ENCODE measurements around the gene INPP5K. TPM values are rescaled to one million over a fixed set of nuclear protein-coding genes. Genes with fewer than 3 reads are reported as not detected.

The INPP5K gene
- total RNA-seq, 1 donor from 2014 or later, result 31.6 TPM

DNA sequence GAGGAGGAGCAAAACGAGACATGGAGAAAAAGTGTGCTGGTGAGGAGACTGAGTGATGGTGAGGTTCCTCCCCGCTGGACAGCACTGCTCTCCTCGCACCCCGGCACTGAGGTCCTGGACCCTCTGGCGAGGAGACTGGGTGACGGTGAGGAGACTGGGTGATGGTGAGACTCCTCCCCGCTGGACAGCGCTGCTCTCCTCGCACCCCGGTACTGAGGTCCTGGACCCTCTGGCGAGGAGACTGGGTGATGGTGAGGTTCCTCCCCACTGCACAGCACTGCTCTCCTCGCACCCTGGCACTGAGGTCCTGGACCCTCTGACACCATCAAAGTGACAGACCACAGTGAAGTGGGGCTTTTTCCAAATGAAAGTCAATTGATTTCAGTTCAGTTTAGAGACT is 35.3 kb upstream of the INPP5K start:
- TF ChIP-seq, protein P1, sequence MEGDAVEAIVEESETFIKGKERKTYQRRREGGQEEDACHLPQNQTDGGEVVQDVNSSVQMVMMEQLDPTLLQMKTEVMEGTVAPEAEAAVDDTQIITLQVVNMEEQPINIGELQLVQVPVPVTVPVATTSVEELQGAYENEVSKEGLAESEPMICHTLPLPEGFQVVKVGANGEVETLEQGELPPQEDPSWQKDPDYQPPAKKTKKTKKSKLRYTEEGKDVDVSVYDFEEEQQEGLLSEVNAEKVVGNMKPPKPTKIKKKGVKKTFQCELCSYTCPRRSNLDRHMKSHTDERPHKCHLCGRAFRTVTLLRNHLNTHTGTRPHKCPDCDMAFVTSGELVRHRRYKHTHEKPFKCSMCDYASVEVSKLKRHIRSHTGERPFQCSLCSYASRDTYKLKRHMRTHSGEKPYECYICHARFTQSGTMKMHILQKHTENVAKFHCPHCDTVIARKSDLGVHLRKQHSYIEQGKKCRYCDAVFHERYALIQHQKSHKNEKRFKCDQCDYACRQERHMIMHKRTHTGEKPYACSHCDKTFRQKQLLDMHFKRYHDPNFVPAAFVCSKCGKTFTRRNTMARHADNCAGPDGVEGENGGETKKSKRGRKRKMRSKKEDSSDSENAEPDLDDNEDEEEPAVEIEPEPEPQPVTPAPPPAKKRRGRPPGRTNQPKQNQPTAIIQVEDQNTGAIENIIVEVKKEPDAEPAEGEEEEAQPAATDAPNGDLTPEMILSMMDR (IDR thresholded peaks at IDR 0.05; ENCODE audit: insufficient read depth, low read length, severe bottlenecking), result no peak
- DNase-seq (ENCODE audit: low read depth) (no peak), FAIRE-seq (peak; percentile 32)
- no peaks in the 10 kb centered on the region for H3K27me3 ChIP-seq (ENCODE audit: control insufficient read depth, insufficient read depth, low read length)
- peaks cover 15% of the 10 kb centered on the region for H3K36me3 ChIP-seq (ENCODE audit: control insufficient read depth, insufficient read depth, low read length)
- H3K4me3 ChIP-seq (ENCODE audit: low read depth, low read length), result no peak overlapping the region

DNA sequence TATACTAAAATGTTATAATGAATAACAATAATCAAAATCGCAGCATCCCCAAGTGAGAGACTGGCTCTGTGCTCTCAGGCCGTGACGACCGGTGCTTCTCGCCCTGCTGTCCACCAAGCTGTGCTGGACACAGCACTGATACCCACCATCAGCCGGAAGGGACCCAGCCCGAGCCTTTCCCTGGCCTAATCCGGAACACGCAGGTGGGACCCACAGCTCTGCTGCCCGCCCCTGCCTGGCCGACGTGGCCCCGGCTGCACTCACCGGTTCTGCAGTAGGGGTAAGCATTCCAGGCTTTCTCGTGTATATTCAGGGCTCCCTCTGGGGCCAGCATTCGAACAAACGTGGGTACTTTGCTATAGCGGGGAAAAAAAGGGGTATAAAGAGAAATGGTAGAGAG is 31.6 kb upstream of the INPP5K start:
- H3K36me3 ChIP-seq (ENCODE audit: control insufficient read depth, insufficient read depth, low read length), result peaks cover 19% of the 10 kb centered on the region

DNA sequence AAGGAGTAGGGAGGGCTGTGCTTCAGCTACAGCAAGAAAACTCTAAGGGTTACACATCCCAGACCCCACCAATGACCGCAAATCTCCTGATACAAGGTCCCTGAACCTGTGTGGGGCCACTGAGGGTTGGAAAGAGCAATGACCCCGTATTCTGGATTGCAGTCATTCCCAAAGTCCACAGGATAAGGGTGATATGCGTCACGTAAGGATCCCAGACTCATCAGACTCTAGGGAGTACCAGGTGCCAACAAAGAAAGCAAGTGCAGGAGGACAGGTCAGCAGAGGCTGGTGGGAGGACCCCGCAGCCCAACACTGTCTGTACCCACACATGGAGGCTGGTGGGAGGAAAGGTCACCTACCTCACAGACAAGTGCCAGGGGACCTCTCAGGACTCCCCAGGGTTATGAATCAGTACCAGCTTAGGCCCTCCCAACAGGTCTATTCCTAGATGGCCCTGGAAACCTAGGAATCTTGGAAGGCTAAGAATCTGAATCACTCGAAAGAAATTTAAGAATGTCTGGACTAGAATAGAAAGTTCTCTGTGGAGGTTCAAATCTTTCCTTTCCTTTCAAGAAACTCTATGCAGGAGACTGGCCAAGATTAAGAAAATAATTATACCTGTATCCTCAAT is 30.0 kb upstream of the INPP5K start:
- Histone ChIP-seq H3K36me3 (ENCODE audit: control insufficient read depth, insufficient read depth, low read length) (peaks cover 26% of the 10 kb centered on the region), H3K4me3 (ENCODE audit: low read depth, low read length) (no peak overlapping the region), H3K27me3 (ENCODE audit: control insufficient read depth, insufficient read depth, low read length) (no peaks in the 10 kb centered on the region)
- TF ChIP-seq, protein P1 (IDR thresholded peaks at IDR 0.05; ENCODE audit: insufficient read depth, low read length, severe bottlenecking), result no peak
- FAIRE-seq (no peak), DNase-seq (ENCODE audit: low read depth) (no peak)

More for the DNA sequence above, 31.6 kb upstream of the INPP5K start:
- FAIRE-seq (no peak), DNase-seq (ENCODE audit: low read depth) (no peak)
- no peak overlapping the region for H3K4me3 ChIP-seq (ENCODE audit: low read depth, low read length)
- TF ChIP-seq, protein P1 (IDR thresholded peaks at IDR 0.05; ENCODE audit: insufficient read depth, low read length, severe bottlenecking), result no peak
- no peaks in the 10 kb centered on the region for H3K27me3 ChIP-seq (ENCODE audit: control insufficient read depth, insufficient read depth, low read length)

DNA sequence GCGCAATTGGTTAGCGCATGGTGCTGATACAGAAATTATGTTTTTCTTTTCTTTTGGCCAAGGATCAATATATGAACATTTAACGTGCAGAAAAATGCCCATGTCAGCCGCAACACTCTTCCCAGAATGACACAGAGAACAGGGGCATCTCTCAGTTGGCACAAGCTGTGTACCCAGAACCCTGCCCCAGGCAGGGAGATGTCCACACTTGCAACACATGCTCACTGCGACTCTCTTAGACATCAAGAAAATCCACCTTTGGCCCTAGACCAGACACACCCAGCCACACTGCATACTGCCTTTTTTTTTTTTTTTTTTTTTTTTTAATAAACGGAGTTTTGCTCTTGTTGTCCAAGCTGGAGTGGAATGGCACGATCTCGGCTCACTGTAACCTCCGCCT is 29.2 kb upstream of the INPP5K start:
- DNase-seq (ENCODE audit: low read depth) (peak; percentile 17), FAIRE-seq (no peak)
- TF ChIP-seq, protein P1 (IDR thresholded peaks at IDR 0.05; ENCODE audit: insufficient read depth, low read length, severe bottlenecking), result no peak
- Histone ChIP-seq H3K27me3 (ENCODE audit: control insufficient read depth, insufficient read depth, low read length) (no peaks in the 10 kb centered on the region), H3K4me3 (ENCODE audit: low read depth, low read length) (no peak overlapping the region), H3K36me3 (ENCODE audit: control insufficient read depth, insufficient read depth, low read length) (peaks cover 26% of the 10 kb centered on the region)

DNA sequence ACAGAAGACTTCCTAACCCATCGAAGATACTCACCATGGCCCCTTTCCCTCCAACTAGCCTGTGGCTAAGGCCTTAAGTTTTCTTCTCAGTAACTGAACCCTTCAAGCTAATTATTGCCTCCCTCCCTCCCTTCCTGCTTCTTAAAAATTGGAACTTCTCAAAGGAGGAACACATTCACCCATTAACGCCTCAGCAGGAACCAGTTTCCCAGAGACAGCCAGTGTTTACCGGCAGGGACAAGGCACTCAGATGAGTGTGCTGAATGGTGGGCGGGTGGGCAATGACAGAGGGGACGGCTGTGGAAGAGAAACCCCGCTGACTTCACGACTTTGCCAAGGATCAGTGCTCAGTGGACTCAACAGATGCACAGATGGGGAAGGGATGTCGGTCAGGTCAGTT is 25.9 kb upstream of the INPP5K start:
- no peak for DNase-seq (ENCODE audit: low read depth)
- peak; percentile 47 for FAIRE-seq

More for the DNA sequence above, 25.9 kb upstream of the INPP5K start:
- Histone ChIP-seq H3K27me3 (ENCODE audit: control insufficient read depth, insufficient read depth, low read length) (no peaks in the 10 kb centered on the region), H3K4me3 (ENCODE audit: low read depth, low read length) (no peak overlapping the region), H3K36me3 (ENCODE audit: control insufficient read depth, insufficient read depth, low read length) (peaks cover 33% of the 10 kb centered on the region)
- TF ChIP-seq, protein P1 (IDR thresholded peaks at IDR 0.05; ENCODE audit: insufficient read depth, low read length, severe bottlenecking), result no peak

All from bronchial epithelial cell (primary cell).